ENCODE measurements around the gene DNMBP. TPM values are rescaled to one million over a fixed set of nuclear protein-coding genes. Genes with fewer than 3 reads are reported as not detected.

The DNMBP gene
- total RNA-seq, 1 donor: 13.0 TPM

DNA sequence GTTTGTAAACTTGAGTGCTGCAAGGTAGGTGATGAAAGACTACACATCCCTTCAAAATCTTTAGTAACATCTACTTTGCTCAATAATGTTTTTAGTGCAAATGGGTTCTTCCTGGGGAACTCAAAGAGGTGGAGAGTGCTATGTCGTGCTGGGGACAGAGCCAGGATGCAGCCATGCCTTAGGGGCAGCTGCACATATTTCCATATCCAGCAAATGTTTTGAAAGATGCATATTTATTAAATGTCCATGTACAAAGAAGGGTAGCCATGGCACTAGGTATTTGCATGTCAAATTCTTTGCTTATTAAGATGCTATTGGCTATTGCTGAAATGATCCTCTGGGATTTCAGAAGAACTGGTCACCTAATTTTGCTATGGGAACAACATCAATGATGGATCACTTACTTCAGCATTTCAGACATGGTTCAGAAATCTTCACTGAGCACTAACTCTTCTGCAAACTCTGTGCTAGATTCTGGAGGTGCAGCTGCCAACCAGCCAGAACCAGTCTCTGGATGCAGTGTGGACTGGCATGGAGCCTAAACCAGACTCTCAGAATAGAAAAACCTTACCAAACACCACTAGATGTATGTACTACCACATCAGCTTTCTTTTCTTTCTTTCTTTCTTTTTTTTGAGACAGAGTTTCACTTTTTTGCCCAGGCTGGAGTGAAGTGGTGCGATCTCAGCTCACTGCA lies 31.7 kb upstream of the DNMBP start:
- Histone ChIP-seq H3K79me2 (ENCODE audit: insufficient read depth, low read length) (no peaks in the 10 kb centered on the region), H3K4me3 (ENCODE audit: insufficient read depth, low read length) (no peak overlapping the region), H3K27ac (ENCODE audit: low read depth, low read length) (no peak overlapping the region), H3K27me3 (ENCODE audit: insufficient read depth, low read length) (no peaks in the 10 kb centered on the region), H4K20me1 (ENCODE audit: insufficient read depth, low read length) (no peaks in the 10 kb centered on the region), H3K9me3 (ENCODE audit: low read depth, low read length) (no peaks in the 10 kb centered on the region), H2AFZ (ENCODE audit: low read length) (no peak overlapping the region), H3K4me1 (ENCODE audit: insufficient read depth, low read length) (peaks cover 28% of the 10 kb centered on the region), H3K36me3 (ENCODE audit: insufficient read depth, low read length) (no peaks in the 10 kb centered on the region), H3K4me2 (ENCODE audit: insufficient read depth, low read length) (no peak overlapping the region)
- TF ChIP-seq, protein P1, sequence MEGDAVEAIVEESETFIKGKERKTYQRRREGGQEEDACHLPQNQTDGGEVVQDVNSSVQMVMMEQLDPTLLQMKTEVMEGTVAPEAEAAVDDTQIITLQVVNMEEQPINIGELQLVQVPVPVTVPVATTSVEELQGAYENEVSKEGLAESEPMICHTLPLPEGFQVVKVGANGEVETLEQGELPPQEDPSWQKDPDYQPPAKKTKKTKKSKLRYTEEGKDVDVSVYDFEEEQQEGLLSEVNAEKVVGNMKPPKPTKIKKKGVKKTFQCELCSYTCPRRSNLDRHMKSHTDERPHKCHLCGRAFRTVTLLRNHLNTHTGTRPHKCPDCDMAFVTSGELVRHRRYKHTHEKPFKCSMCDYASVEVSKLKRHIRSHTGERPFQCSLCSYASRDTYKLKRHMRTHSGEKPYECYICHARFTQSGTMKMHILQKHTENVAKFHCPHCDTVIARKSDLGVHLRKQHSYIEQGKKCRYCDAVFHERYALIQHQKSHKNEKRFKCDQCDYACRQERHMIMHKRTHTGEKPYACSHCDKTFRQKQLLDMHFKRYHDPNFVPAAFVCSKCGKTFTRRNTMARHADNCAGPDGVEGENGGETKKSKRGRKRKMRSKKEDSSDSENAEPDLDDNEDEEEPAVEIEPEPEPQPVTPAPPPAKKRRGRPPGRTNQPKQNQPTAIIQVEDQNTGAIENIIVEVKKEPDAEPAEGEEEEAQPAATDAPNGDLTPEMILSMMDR (IDR thresholded peaks at IDR 0.05; ENCODE audit: extremely low read depth, low read depth, low read length): no peak
- DNase-seq (ENCODE audit: insufficient read length, low spot score, missing footprints): no peak

DNA sequence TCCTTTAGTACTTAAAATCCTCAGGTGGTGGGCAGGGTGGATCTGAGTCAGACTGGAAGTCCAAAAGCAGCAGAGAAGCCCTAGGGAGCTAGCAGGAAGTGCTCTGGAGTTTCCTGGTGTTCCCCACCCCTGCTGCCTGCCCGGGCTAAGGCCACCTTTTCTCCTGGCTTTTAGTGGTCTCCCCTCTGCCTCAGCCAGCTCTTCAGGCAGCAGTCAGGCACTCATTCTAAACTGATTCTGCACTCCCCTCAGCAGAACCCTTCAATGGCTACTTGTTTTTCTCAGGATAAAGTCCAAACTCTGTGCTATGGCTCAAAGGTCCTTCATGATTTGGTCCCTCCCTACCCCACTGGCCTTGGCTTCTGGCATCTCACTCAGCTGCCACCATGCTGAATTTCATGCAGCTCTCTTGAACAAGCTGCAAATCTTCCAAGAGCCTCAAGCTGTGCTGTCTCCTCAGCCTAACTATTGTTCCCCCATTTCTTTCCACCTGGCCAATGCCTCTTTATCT lies 28.9 kb upstream of the DNMBP start:
- peak overlapping the region; percentile 63 for H2AFZ ChIP-seq (ENCODE audit: low read length)
- H3K79me2 ChIP-seq (ENCODE audit: insufficient read depth, low read length): no peaks in the 10 kb centered on the region
- H4K20me1 ChIP-seq (ENCODE audit: insufficient read depth, low read length): no peaks in the 10 kb centered on the region
- no peak overlapping the region for H3K4me3 ChIP-seq (ENCODE audit: insufficient read depth, low read length)
- DNase-seq (ENCODE audit: insufficient read length, low spot score, missing footprints): peak; percentile 42
- TF ChIP-seq, protein P1 (IDR thresholded peaks at IDR 0.05; ENCODE audit: extremely low read depth, low read depth, low read length): no peak
- H3K9me3 ChIP-seq (ENCODE audit: low read depth, low read length): no peaks in the 10 kb centered on the region
- peak overlapping the region; percentile 26 for H3K4me2 ChIP-seq (ENCODE audit: insufficient read depth, low read length)
- no peak overlapping the region for H3K27ac ChIP-seq (ENCODE audit: low read depth, low read length)
- no peaks in the 10 kb centered on the region for H3K36me3 ChIP-seq (ENCODE audit: insufficient read depth, low read length)
- no peaks in the 10 kb centered on the region for H3K27me3 ChIP-seq (ENCODE audit: insufficient read depth, low read length)
- peaks cover 9% of the 10 kb centered on the region for H3K4me1 ChIP-seq (ENCODE audit: insufficient read depth, low read length)

DNA sequence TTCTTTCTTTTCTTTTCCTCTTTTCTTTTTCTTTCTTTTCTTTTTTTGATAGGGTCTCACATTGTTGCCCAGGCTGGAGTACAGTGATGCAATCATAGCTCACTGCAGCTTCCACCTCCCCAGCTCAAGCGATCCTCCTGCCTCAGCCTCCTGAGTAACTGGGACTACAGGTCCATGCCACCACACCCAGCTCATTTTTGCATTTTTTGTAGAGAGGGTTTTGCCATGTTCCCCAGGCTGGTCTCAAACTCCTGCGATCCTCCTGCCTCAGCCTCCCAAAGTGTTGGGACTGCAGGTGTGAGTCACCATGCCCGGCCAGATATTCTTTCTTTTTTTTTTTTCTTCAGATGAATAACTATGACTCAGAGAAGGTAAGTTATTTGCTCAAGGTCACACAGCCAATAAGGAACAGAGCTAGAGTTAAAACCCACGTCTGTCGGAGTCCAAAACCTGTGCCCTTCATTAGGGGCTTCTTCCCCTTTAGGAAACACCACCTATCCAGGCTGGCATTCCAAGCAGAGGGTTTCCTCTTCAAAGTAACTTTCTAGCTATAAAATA lies 28.1 kb upstream of the DNMBP start:
- no peaks in the 10 kb centered on the region for H3K27me3 ChIP-seq (ENCODE audit: insufficient read depth, low read length)
- H3K9me3 ChIP-seq (ENCODE audit: low read depth, low read length): no peaks in the 10 kb centered on the region
- H3K4me1 ChIP-seq (ENCODE audit: insufficient read depth, low read length): peaks cover 8% of the 10 kb centered on the region
- H3K4me2 ChIP-seq (ENCODE audit: insufficient read depth, low read length): peak overlapping the region; percentile 26
- no peaks in the 10 kb centered on the region for H3K36me3 ChIP-seq (ENCODE audit: insufficient read depth, low read length)
- TF ChIP-seq, protein P1 (IDR thresholded peaks at IDR 0.05; ENCODE audit: extremely low read depth, low read depth, low read length): no peak
- no peak overlapping the region for H3K4me3 ChIP-seq (ENCODE audit: insufficient read depth, low read length)
- H3K79me2 ChIP-seq (ENCODE audit: insufficient read depth, low read length): no peaks in the 10 kb centered on the region
- DNase-seq (ENCODE audit: insufficient read length, low spot score, missing footprints): no peak
- H3K27ac ChIP-seq (ENCODE audit: low read depth, low read length): no peak overlapping the region
- H4K20me1 ChIP-seq (ENCODE audit: insufficient read depth, low read length): no peaks in the 10 kb centered on the region
- H2AFZ ChIP-seq (ENCODE audit: low read length): no peak overlapping the region

DNA sequence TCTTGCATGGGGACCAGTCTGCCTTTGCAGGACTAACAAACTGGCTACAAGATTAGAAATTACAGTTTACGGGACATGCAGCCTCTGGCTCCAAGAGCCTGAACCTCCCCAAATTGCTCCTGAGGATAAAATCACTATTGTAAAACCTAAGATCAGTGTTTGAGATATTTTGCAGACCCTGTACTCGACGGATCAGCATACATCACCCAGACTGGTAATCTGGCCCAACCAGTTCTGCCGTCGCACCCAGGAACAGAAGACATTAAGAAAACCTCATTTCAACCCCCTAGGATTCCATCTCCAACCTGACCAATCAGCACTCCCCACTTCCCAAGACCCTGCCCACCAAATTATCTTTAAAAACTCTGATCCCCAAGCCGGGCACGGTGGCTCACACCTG lies 27.1 kb upstream of the DNMBP start:
- Histone ChIP-seq H2AFZ (ENCODE audit: low read length) (no peak overlapping the region), H3K27ac (ENCODE audit: low read depth, low read length) (no peak overlapping the region), H3K4me3 (ENCODE audit: insufficient read depth, low read length) (no peak overlapping the region), H3K27me3 (ENCODE audit: insufficient read depth, low read length) (no peaks in the 10 kb centered on the region), H3K36me3 (ENCODE audit: insufficient read depth, low read length) (no peaks in the 10 kb centered on the region), H3K9me3 (ENCODE audit: low read depth, low read length) (no peaks in the 10 kb centered on the region), H3K79me2 (ENCODE audit: insufficient read depth, low read length) (no peaks in the 10 kb centered on the region), H3K4me2 (ENCODE audit: insufficient read depth, low read length) (no peak overlapping the region), H4K20me1 (ENCODE audit: insufficient read depth, low read length) (no peaks in the 10 kb centered on the region), H3K4me1 (ENCODE audit: insufficient read depth, low read length) (peaks cover 8% of the 10 kb centered on the region)
- TF ChIP-seq, protein P1 (IDR thresholded peaks at IDR 0.05; ENCODE audit: extremely low read depth, low read depth, low read length): no peak
- DNase-seq (ENCODE audit: insufficient read length, low spot score, missing footprints): no peak

Measured in osteoblast (primary cell).